SU-DHL-6 (cell line): Measurements from ENCODE around the gene MOCOS.

Source experiments
- CTCF ChIP-seq: fragments of 200-600 bp; sonication (generic); IDR thresholded peaks from one replicate; pipeline ENCODE4 v1.5.1; 2017; ENCODE audit warnings: antibody characterized with exemption, mild to moderate bottlenecking, low read length, moderate library complexity; ENCODE audit not compliant: insufficient read depth, poor library complexity, severe bottlenecking
- EZH2phosphoT487 ChIP-seq: fragments of 200-600 bp; sonication (generic), shearing (Covaris generic); conservative IDR thresholded peaks from 2 replicates; pipeline ENCODE4 v1.6.1; 2018; ENCODE audit warnings: mild to moderate bottlenecking, antibody characterized with exemption, low read length, moderate library complexity, mixed read lengths

- no peak for TF ChIP-seq CTCF
- TF ChIP-seq EZH2phosphoT487, result no peak
Measured at GRCh38 chr18:36185901-36186460, 1.3 kb upstream of the MOCOS start.
